Measurements from ENCODE around the gene XYLB. TPM values are rescaled to one million over a fixed set of nuclear protein-coding genes. Genes with fewer than 3 reads are reported as not detected.
A peak's percentile ranks its signal among the peaks of the same experiment; 100 is the strongest.
"Not testable (repeated sequence)": the region's sequence is repeated elsewhere in the genome, so short reads cannot be mapped to it uniquely, and the experiment has no call there.

Gene XYLB
- polyA plus RNA-seq (2013, experiment 1 of 2) = 1.5 TPM
- 1.7 TPM for polyA plus RNA-seq (2013, experiment 2 of 2)

DNA sequence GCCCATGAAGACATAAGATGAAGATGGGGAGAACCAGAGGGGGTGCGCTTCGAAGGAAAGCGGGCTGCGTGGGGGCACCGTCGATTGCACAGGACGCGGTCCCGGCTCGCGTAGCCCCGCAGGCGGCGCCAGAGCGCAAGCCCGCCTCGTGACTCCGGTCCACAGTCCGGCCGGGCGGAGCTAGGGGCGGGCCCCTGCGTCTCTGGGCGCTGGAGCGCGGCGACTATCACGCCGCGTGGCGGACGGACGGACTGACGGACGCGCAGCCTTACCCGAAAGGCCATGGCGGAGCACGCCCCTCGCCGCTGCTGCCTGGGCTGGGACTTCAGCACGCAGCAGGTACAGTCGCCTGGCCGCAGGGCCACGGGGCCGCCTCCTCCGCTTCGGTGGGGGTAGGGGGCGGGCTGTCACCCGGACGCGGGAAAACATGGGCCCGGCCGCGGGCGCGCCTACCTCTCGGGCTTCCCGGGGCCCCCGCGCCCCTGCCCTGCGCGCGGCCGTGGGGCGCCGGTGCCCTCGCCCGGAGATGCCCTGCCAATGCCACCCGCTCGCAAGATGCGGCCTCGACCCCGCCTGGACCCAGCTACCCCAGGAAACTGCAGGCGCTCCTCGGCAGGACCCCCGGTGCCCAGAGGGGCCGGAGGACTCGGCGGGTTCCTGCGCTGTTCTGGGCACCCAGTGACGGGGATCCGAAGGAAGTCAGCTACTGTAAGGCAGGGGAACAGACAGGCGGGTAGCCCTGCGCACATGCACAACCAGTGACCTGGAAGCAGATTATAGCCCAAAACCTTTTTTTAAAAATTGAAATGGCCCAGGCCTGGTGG is at the start of gene XYLB:
XYLB (plus strand) TSS at position 199 of the 824 bp plus-strand sequence; CDS start at position 283, 84 bp downstream.
- peak within 1 kb of the TSS; percentile 58 for H3K4me3 ChIP-seq (ENCODE audit: extremely low read depth, insufficient read depth, low read length, poor library complexity, severe bottlenecking)
- H3K9me3 ChIP-seq (ENCODE audit: control insufficient read depth, low read length) = peaks cover 5% of the 10 kb centered on the region
- H3K27ac ChIP-seq (ENCODE audit: low read depth, low read length, severe bottlenecking) = no peak within 1 kb of the TSS
- no peaks in the 10 kb centered on the region for H3K36me3 ChIP-seq (ENCODE audit: control insufficient read depth, insufficient read depth, low read length)
- WGBS, 2 experiments (ENCODE audit: insufficient coverage in 2 of 2) = 3 to 4% methylated on average over 66 to 81 of the region's 85 CpGs
- no peaks in the 10 kb centered on the region for H3K4me1 ChIP-seq (ENCODE audit: control insufficient read depth, insufficient read depth, low read length, poor library complexity, severe bottlenecking)

GRCh38 chr3:38297053-38297452 is 49.5 kb upstream of the XYLB start:
- not testable (repeated sequence) for H3K4me1 ChIP-seq (ENCODE audit: control insufficient read depth, insufficient read depth, low read length, poor library complexity, severe bottlenecking); H3K9me3 ChIP-seq (ENCODE audit: control insufficient read depth, low read length); H3K27ac ChIP-seq (ENCODE audit: low read depth, low read length, severe bottlenecking); H3K4me3 ChIP-seq (ENCODE audit: extremely low read depth, insufficient read depth, low read length, poor library complexity, severe bottlenecking); H3K36me3 ChIP-seq (ENCODE audit: control insufficient read depth, insufficient read depth, low read length)
- 100% methylated on average over 4 of the region's 4 CpGs; no CpG with 5 or more reads in 1 of the 2 experiments for WGBS, 2 experiments (ENCODE audit: insufficient coverage in 2 of 2)

- Histone ChIP-seq H3K4me3 (ENCODE audit: extremely low read depth, insufficient read depth, low read length, poor library complexity, severe bottlenecking) (no peak overlapping the region), H3K4me1 (ENCODE audit: control insufficient read depth, insufficient read depth, low read length, poor library complexity, severe bottlenecking) (no peaks in the 10 kb centered on the region), H3K9me3 (ENCODE audit: control insufficient read depth, low read length) (no peaks in the 10 kb centered on the region), H3K36me3 (ENCODE audit: control insufficient read depth, insufficient read depth, low read length) (no peaks in the 10 kb centered on the region), H3K27ac (ENCODE audit: low read depth, low read length, severe bottlenecking) (no peak overlapping the region)
These were observed 49.0 kb upstream of the XYLB start for GRCh38 chr3:38297537-38297936.

DNA sequence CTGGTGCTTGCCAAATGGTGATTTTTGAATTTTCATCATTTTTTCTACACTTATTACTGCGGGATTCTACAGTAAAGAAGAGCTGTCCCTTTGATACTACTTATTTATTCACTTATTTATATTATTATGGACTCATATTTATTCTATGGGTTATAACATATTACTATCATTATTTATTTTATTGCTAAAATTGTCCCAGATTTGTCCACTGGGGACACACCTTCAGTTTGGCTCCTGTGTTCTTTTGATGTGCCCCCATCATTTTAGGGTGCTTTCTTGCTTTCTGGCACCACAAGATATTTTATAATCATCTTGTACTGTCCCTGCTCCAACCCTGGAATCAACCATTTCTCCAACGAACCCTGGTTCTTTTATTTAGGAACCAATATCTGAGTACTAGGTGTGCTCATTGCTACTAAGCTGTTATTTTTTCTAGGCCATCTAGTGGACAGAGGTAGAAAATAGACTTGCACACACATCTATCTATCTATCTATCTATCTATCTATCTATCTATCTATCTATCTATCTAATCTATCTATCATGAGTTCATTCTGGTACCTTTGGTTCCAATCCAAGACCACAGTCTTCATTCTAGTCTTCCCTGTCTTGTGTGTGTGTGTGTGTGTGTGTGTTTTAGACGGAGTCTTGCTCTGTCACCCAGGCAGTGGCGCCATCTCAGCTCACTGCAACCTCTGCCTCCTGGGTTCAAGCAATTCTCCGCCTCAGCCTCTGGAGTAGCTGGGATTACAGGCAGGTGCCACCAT is 48.5 kb upstream of the XYLB start:
- no peaks in the 10 kb centered on the region for H3K4me1 ChIP-seq (ENCODE audit: control insufficient read depth, insufficient read depth, low read length, poor library complexity, severe bottlenecking)
- no peak overlapping the region for H3K27ac ChIP-seq (ENCODE audit: low read depth, low read length, severe bottlenecking)
- no peak overlapping the region for H3K4me3 ChIP-seq (ENCODE audit: extremely low read depth, insufficient read depth, low read length, poor library complexity, severe bottlenecking)
- WGBS, 2 experiments (ENCODE audit: insufficient coverage in 2 of 2) = 75 to 77% methylated on average over 2 of the region's 5 CpGs
- no peaks in the 10 kb centered on the region for H3K36me3 ChIP-seq (ENCODE audit: control insufficient read depth, insufficient read depth, low read length)
- H3K9me3 ChIP-seq (ENCODE audit: control insufficient read depth, low read length) = no peaks in the 10 kb centered on the region

DNA sequence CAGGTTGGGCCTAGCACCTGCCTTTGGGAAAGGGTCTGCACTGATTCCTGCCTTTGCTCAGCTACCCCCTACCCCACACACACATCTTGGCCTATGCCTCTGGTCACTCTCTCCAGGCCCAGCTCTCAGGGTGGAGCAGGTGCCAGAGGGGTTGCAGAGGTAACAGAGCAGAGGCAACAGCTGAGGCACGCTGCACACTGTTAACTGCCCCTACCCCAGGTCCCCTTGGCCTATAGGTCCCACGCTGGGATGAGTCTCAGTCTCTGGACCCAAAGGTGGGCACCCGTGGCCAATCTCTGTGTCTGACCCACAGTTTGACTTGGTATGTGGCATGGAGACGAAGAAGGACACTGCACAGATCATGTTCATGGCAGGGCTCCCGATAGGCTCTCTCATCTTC is 39.6 kb upstream of the XYLB start:
- no peak overlapping the region for H3K4me3 ChIP-seq (ENCODE audit: extremely low read depth, insufficient read depth, low read length, poor library complexity, severe bottlenecking)
- WGBS, 2 experiments (ENCODE audit: insufficient coverage in 2 of 2) = 93 to 94% methylated on average over 3 to 5 of the region's 5 CpGs
- H3K36me3 ChIP-seq (ENCODE audit: control insufficient read depth, insufficient read depth, low read length) = no peaks in the 10 kb centered on the region
- H3K9me3 ChIP-seq (ENCODE audit: control insufficient read depth, low read length) = no peaks in the 10 kb centered on the region
- H3K4me1 ChIP-seq (ENCODE audit: control insufficient read depth, insufficient read depth, low read length, poor library complexity, severe bottlenecking) = no peaks in the 10 kb centered on the region
- no peak overlapping the region for H3K27ac ChIP-seq (ENCODE audit: low read depth, low read length, severe bottlenecking)

- Histone ChIP-seq H3K9me3 (ENCODE audit: control insufficient read depth, low read length) (no peaks in the 10 kb centered on the region), H3K36me3 (ENCODE audit: control insufficient read depth, insufficient read depth, low read length) (no peaks in the 10 kb centered on the region), H3K4me3 (ENCODE audit: extremely low read depth, insufficient read depth, low read length, poor library complexity, severe bottlenecking) (no peak overlapping the region), H3K4me1 (ENCODE audit: control insufficient read depth, insufficient read depth, low read length, poor library complexity, severe bottlenecking) (no peaks in the 10 kb centered on the region), H3K27ac (ENCODE audit: low read depth, low read length, severe bottlenecking) (no peak overlapping the region)
- WGBS, 2 experiments (ENCODE audit: insufficient coverage in 2 of 2) = 88 to 94% methylated on average over 6 to 12 of the region's 12 CpGs
These were observed 39.0 kb upstream of the XYLB start for GRCh38 chr3:38307599-38307998.

DNA sequence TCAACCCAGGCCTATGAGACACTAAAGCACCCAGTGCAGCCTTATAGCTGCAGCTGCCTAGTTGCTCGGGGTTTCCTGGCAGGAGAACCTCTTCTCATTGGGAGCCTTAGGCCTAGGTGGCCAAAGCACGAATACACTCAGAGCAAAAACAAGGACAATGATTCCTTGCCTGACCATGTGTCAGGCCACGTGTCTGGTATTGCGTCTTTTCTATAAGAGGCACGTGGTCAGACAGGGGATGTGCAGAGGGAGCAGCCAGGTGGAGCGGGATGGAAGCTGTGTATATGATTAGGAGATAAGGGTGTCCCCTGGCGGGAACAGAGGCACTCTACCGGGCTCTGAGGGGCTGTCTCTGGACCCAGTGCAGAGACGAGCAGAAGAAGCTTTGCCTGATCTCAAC is 38.1 kb upstream of the XYLB start:
- Histone ChIP-seq H3K4me1 (ENCODE audit: control insufficient read depth, insufficient read depth, low read length, poor library complexity, severe bottlenecking) (no peaks in the 10 kb centered on the region), H3K9me3 (ENCODE audit: control insufficient read depth, low read length) (no peaks in the 10 kb centered on the region), H3K27ac (ENCODE audit: low read depth, low read length, severe bottlenecking) (no peak overlapping the region), H3K36me3 (ENCODE audit: control insufficient read depth, insufficient read depth, low read length) (no peaks in the 10 kb centered on the region), H3K4me3 (ENCODE audit: extremely low read depth, insufficient read depth, low read length, poor library complexity, severe bottlenecking) (no peak overlapping the region)
- 89 to 93% methylated on average over 9 of the region's 9 CpGs for WGBS, 2 experiments (ENCODE audit: insufficient coverage in 2 of 2)

DNA sequence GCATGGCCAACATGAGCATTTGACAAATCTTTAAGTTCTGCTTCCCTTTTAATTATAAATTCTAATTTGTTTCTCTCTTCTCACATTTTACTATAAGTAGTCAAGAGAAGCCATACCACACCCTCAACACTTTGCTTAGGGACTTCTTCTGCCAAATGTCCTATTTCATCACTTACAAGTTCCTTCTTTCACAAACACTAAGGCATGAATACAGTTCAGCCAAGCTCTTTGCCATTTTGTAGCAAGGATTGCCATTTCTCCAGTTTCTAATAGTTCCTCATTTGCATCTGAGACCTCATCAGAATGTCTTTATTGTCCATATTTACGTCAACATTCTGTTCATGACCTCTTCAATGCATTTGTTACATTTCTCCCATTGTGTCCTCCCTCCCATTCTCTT is 35.1 kb upstream of the XYLB start:
- H3K9me3 ChIP-seq (ENCODE audit: control insufficient read depth, low read length) = no peaks in the 10 kb centered on the region
- H3K4me3 ChIP-seq (ENCODE audit: extremely low read depth, insufficient read depth, low read length, poor library complexity, severe bottlenecking) = no peak overlapping the region
- 91 to 100% methylated on average over 1 of the region's 1 CpG for WGBS, 2 experiments (ENCODE audit: insufficient coverage in 2 of 2)
- peaks cover 10% of the 10 kb centered on the region for H3K4me1 ChIP-seq (ENCODE audit: control insufficient read depth, insufficient read depth, low read length, poor library complexity, severe bottlenecking)
- H3K27ac ChIP-seq (ENCODE audit: low read depth, low read length, severe bottlenecking) = no peak overlapping the region
- H3K36me3 ChIP-seq (ENCODE audit: control insufficient read depth, insufficient read depth, low read length) = no peaks in the 10 kb centered on the region

DNA sequence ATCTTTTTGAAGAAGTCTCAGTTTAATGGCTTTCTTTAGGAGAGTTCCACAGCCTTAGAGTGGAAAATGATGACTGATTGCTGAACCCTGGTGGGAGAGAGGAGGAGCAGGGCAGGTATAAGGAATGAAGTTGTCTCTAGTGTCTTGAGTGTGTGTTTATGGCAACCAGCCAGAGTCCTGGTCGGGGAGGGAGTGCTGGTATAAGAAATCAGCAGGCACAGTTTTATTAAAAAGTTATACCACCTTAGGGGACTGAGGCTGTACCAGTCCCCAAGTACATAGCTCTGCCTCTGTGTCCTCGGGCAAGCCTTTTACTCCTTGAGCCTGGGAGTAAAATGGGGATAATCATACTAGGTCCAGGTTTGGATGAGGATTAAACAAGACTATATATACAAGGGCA is 34.6 kb upstream of the XYLB start:
- H3K27ac ChIP-seq (ENCODE audit: low read depth, low read length, severe bottlenecking) = no peak overlapping the region
- 63% methylated on average over 1 of the region's 2 CpGs; no CpG with 5 or more reads in 1 of the 2 experiments for WGBS, 2 experiments (ENCODE audit: insufficient coverage in 2 of 2)
- no peak overlapping the region for H3K4me3 ChIP-seq (ENCODE audit: extremely low read depth, insufficient read depth, low read length, poor library complexity, severe bottlenecking)

GRCh38 chr3:38312356-38312755 is 34.2 kb upstream of the XYLB start:
- 83 to 100% methylated on average over 1 of the region's 3 CpGs for WGBS, 2 experiments (ENCODE audit: insufficient coverage in 2 of 2)
- Histone ChIP-seq H3K4me3 (ENCODE audit: extremely low read depth, insufficient read depth, low read length, poor library complexity, severe bottlenecking) (no peak overlapping the region), H3K27ac (ENCODE audit: low read depth, low read length, severe bottlenecking) (no peak overlapping the region), H3K9me3 (ENCODE audit: control insufficient read depth, low read length) (no peaks in the 10 kb centered on the region), H3K4me1 (ENCODE audit: control insufficient read depth, insufficient read depth, low read length, poor library complexity, severe bottlenecking) (peaks cover 10% of the 10 kb centered on the region), H3K36me3 (ENCODE audit: control insufficient read depth, insufficient read depth, low read length) (no peaks in the 10 kb centered on the region)

More for the DNA sequence above, 34.6 kb upstream of the XYLB start:
- Histone ChIP-seq H3K4me1 (ENCODE audit: control insufficient read depth, insufficient read depth, low read length, poor library complexity, severe bottlenecking) (peaks cover 10% of the 10 kb centered on the region), H3K9me3 (ENCODE audit: control insufficient read depth, low read length) (no peaks in the 10 kb centered on the region), H3K36me3 (ENCODE audit: control insufficient read depth, insufficient read depth, low read length) (no peaks in the 10 kb centered on the region)

GRCh38 chr3:38313263-38313662 is 33.3 kb upstream of the XYLB start:
- no peaks in the 10 kb centered on the region for H3K36me3 ChIP-seq (ENCODE audit: control insufficient read depth, insufficient read depth, low read length)
- peaks cover 10% of the 10 kb centered on the region for H3K4me1 ChIP-seq (ENCODE audit: control insufficient read depth, insufficient read depth, low read length, poor library complexity, severe bottlenecking)
- no peak overlapping the region for H3K27ac ChIP-seq (ENCODE audit: low read depth, low read length, severe bottlenecking)
- H3K4me3 ChIP-seq (ENCODE audit: extremely low read depth, insufficient read depth, low read length, poor library complexity, severe bottlenecking) = no peak overlapping the region
- H3K9me3 ChIP-seq (ENCODE audit: control insufficient read depth, low read length) = no peaks in the 10 kb centered on the region
- 87 to 100% methylated on average over 4 of the region's 5 CpGs for WGBS, 2 experiments (ENCODE audit: insufficient coverage in 2 of 2)
